ENCODE measurements around the gene LYG1.

DNA sequence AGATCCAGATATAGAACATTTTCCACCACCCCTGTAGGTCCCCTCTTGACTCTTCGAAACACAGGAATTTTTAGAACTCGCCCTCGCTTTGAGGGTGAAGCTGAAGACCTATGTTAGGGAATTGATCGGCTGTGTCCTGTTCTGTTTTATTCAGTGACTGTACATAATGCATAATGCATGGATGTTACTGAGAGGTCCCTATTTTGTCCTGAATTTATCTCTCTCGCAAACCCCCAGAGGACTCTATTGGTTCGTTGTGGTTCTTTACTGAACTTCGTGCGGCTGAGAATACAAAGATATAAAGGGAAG is 35.8 kb upstream of the LYG1 start:
- TF ChIP-seq HOXC10 (CRISPR knock-in tag; IDR thresholded peaks at IDR 0.05): no peak
- TF ChIP-seq, protein P1, sequence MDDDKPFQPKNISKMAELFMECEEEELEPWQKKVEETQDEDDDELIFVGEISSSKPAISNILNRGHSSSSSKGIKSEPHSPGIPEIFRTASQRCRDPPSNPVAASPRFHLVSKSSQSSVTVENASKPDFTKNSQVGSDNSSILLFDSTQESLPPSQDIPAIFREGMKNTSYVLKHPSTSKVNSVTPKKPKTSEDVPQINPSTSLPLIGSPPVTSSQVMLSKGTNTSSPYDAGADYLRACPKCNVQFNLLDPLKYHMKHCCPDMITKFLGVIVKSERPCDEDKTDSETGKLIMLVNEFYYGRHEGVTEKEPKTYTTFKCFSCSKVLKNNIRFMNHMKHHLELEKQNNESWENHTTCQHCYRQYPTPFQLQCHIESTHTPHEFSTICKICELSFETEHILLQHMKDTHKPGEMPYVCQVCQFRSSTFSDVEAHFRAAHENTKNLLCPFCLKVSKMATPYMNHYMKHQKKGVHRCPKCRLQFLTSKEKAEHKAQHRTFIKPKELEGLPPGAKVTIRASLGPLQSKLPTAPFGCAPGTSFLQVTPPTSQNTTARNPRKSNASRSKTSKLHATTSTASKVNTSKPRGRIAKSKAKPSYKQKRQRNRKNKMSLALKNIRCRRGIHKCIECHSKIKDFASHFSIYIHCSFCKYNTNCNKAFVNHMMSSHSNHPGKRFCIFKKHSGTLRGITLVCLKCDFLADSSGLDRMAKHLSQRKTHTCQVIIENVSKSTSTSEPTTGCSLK (tag by site-specific recombination; IDR thresholded peaks at IDR 0.05): no peak
- TF ChIP-seq, protein P2, sequence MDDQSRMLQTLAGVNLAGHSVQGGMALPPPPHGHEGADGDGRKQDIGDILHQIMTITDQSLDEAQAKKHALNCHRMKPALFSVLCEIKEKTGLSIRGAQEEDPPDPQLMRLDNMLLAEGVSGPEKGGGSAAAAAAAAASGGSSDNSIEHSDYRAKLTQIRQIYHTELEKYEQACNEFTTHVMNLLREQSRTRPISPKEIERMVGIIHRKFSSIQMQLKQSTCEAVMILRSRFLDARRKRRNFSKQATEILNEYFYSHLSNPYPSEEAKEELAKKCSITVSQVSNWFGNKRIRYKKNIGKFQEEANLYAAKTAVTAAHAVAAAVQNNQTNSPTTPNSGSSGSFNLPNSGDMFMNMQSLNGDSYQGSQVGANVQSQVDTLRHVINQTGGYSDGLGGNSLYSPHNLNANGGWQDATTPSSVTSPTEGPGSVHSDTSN (CRISPR knock-in tag; IDR thresholded peaks at IDR 0.05): no peak; the same call in 1 of the 2 replicates

Measured in HEK293 (cell line).